Femur (tissue), 1 donor: ENCODE results near the gene CRYZL1.
"Not testable (repeated sequence)": the region's sequence is repeated elsewhere in the genome, so short reads cannot be mapped to it uniquely, and the experiment has no call there.

Experiments used
- DNase-seq: peaks from one replicate; pipeline ENCODE4 v3.0.0-alpha.2; 2017

CRYZL1 gene

GRCh38 chr21:33619726-33620125, 21.8 kb downstream of the CRYZL1 start:
- no peak for DNase-seq

GRCh38 chr21:33618407-33618806, 23.1 kb downstream of the CRYZL1 start:
- no peak for DNase-seq

DNA sequence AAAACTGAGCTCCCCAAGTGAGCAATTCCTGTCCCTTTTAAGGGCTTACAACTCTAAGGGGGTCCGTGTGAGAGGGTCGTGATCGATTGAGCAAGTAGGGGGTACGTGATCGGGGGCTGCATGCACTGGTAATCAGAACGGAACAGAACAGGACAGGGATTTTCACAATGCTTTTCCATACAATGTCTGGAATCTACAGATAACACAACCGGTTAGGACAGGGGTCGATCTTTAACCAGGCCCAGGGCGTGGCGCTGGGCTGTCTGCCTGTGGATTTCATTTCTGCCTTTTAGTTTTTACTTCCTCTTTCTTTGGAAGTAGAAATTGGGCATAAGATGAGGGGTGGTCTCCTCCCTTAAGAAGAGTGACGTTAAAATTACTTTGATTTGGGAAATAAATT, 24.0 kb downstream of the CRYZL1 start:
- not testable (repeated sequence) for DNase-seq

DNA sequence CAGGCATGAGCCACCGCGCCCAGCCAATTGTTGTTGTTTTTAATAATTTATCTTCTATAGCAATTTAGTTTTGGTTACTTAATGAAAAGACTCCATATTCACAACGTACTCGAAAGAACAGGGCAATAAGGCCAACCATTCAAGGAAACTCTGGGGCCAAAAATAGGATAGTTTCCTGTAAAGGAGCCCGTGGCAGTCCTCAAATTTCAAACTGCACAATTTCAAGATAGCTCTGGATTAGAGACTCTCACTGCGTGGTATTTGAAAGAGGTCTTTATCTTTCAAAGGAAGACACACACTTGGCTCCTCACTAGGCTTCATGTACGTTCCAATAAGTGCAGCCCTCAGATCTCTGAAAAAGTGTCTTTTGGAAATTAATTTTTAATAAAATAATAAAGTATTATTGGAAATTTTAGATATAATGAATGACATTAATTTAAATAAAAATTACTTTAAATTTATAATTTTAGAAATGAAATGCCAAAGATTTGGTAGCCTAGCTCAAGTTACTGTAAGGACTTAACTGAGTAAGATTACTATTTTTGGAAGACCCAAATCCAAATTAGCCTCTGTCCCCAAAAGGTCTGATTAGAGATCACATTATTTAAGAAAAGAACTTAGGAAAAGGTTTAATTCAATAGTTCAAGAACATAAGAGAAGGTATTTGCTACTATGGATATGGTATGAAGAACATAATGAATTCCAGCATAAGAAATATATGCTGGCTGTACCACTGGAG, 30.4 kb downstream of the CRYZL1 start:
- DNase-seq = no peak

DNA sequence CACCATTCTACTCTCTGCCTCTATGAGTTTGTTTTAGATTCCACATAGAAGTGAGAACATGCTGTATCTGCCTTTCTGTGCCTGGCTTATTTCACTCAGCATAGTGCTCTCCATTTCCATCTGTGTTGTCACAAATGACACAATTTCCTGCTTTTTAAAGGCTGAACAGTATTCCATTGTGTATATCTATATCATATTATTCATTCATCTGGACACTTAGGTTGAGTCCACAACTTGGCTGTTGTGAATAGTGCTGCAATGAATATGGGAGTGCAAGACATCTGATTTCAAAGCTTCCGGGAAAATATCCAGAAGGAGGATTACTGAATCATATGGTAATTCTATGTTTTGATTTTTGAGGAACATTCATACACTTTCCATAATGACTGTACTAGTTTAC, 33.0 kb downstream of the CRYZL1 start:
- DNase-seq = no peak

DNA sequence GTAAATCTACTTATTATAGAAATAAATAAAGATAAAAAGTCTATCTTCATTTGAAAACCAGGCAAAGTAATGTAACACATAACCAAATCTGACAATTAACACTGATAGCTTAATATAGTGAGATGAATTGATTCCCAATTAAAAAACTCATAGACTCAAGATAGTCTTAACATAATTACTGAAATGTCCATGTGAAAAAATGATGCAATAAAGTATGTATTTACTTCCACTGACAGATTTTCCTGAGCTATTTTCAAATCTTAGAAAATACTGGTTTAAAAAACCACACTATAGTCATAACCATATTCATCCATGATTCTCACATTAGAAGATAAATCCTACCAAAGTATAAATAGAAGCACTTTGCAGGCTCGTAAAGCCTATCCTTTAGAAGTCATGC, 43.5 kb downstream of the CRYZL1 start:
- DNase-seq = no peak

- peak; percentile 94 for DNase-seq
Observed at GRCh38 chr21:33588485-33589335, 52.8 kb downstream of the CRYZL1 start, which contains the start of gene DONSON. Gene DONSON (minus strand): TSS chr21:33588684. CDS start chr21:33588641, 43 bp downstream.

DNA sequence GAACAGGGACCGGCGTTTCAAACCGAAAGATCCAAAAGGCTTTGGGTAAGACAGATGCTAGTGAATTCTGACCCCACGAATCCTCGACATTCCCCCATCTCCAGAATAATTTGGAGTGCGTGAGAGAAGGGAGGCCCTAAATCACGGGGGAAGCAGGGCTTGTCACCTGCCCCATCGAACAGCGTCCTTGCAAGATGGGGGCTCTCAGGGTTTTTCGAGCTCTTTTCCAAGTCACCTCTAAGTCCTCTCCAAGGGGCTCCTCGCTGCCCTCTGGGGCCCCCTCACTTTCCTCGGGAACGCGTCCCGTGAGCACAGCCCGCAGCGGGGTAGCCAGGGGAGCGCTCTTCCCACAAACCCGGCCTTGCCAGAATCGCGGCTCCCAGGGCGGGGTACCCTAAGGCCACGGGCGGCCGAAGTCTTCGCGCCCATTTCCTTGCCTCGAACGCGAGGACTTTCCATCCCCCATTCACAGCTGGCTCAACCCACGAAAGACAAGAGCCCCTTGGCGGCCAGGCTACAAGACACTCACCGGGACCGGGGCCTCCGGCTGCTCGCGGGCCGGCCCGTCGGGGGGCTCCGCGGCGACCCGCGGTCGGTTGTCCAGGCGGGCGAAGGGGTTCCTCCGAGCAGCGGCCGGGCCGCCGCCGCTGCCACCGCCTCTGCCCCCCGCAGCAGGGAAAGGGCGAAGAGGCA, 53.6 kb downstream of the CRYZL1 start:
- peak; percentile 69 for DNase-seq

- DNase-seq = no peak
Observed at GRCh38 chr21:33586927-33587326, 54.6 kb downstream of the CRYZL1 start.

DNA sequence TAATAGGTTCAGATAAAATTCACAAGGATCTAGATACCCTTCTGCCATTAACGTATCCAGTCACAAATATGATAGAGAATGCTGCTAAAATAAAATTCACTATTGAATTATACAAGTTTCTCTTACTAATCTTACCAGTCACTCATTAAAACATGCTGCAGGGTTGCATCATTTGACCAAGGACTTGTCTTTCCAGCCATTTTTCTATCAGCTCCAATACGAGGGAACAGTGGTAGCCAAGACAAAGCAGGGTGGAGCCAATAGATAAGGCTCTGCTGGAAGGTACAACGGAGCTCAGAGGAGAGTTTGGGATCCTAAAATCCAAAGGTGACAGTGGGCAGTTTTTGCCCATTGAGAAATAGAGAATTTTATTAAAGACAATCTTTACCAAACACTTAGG, 57.1 kb downstream of the CRYZL1 start:
- no peak for DNase-seq

DNA sequence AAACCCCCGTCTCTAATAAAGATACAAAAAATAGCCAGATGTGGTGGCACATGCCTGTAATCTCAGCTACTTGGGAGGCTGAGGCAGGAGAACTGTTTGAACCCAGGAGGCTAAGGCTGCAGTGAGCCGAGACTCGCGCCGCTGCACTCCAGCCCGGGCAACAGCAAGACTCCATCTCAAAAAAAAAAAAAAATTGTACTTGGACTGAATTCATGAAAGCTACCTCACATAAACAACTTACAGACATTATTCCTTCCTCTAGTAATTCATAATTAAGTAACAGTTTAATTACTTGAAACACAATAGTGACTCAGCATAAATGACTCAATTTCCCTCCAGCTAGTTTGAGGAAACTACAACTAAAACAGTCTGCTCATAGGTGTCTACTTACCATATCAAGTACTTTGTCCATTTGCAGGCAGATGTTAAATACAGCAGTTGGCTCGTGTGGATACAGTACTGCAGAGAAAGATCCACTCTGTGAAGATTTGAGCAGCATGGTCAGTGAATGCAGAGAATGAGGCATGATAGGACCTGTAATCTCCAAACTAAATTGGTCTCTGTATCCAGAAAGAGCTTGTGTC, 62.5 kb downstream of the CRYZL1 start:
- no peak for DNase-seq

- DNase-seq = no peak
Observed at GRCh38 chr21:33578214-33578613, 63.3 kb downstream of the CRYZL1 start.

DNA sequence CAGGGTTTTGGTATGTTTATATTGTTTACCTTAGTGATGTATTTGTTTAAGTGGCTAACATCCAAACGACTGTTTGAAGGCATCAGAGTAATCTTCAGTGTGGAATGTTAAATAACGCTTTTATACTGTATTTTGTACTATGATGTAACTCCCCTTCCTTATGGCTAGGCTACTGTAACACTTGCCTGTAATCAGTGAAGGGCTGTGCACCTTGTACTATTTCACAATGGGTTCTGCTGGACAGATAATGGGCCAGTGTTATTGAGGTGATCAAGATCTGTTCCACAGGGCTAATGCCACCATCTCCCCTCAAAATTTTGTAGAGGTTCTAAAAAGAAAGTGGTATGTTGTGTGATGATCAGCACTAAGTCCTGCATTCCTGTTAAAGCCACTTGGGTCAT, 64.8 kb downstream of the CRYZL1 start:
- not testable (repeated sequence) for DNase-seq

DNA sequence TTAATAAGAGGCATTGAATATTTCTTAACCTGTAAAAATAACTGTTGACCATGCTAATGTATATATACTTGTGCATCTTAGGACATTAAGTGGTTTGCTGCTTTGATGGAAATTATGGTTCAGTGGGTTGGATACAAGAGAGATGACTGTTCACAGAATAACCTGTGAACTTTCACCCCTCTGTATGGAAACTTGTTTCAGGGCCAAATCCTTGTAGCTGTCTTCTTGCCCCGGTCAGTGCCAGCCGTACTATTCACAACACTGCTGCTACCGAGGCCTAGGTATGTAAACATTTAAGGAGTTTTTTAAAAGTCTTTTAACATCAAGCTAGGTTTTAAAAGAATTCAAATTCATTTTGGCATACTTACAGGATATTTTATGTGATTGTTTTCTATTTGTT, 69.2 kb downstream of the CRYZL1 start:
- no peak for DNase-seq

DNA sequence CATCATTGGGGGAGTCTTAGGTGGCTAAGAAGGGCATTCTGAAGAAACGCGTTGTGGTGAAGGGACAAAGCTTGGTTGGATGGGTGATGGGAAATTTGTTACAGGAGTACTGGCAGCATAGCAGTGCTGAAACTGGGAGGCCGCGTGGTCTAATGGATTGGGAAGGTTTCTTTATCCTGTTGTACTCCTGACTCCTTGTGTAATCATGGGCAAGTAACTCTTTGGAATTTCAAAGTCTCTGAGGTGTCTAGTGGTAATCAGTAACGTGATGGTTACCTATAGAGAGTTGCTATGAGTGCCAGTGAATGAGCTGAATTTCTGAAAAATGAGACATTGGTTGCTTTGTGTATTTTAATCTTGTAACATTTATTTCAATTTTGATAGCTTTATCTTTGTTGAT, 71.5 kb downstream of the CRYZL1 start:
- DNase-seq = no peak

DNA sequence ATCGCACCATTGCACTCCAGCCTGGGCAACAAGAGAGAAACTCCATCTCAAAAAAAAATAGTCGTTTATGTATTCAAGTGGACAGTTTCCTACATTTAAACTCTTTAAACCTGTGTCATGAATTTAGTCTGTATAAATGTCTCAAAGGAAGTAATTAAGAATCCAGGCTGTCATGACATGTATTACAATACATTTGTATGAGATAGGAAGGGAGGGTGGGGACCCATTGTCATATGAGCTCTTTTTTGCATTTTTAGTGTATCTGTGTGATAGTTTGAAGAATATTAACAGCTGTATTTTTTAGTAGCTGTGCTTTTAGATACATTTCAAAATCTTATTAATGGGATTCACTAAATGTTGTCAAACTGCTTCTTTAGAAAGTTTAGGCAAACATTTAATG, 73.1 kb downstream of the CRYZL1 start:
- DNase-seq = no peak

DNA sequence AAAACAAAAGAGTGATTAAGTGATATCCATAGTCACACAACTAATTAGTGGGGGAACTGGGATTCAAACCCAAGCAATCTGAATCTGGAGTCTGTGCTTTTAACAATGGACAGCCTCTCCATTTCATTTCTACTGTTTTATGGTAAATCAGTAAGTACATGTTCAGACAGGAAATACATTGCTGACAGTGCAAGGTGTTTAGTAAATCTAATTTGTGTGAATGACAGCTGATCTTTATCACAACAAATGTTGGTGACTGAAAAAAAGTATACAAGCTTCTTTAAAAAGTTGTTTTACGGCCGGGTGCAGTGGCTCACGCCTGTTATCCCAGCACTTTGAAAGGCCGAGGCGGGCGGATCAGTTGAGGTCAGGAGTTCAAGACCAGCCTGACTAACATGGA, 73.6 kb downstream of the CRYZL1 start:
- no peak for DNase-seq

DNA sequence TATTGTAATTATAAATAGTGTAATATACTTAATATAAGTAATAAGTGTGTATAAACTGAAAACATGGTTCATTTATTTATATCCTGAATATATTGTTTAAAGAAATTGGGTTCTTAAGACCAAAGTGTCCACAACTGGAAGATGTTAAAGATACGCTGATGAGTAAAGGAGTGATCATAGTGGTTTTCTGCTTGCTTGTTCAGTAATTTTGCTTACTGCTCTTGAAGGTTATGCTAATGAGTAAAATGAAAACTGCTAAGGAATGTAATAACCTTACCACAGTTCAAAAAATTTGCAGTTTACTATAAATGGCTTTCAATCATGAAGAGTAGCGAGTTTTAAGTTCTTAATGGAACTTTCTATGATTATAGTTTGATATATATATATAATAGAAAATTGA, 75.0 kb downstream of the CRYZL1 start:
- DNase-seq = no peak

GRCh38 chr21:33562389-33562788, 79.2 kb downstream of the CRYZL1 start:
- no peak for DNase-seq

- no peak for DNase-seq
Observed at GRCh38 chr21:33561373-33561772, 80.2 kb downstream of the CRYZL1 start.

GRCh38 chr21:33560965-33561364, 80.6 kb downstream of the CRYZL1 start:
- no peak for DNase-seq

- DNase-seq = no peak
Observed at GRCh38 chr21:33559813-33560212, 81.7 kb downstream of the CRYZL1 start.

DNA sequence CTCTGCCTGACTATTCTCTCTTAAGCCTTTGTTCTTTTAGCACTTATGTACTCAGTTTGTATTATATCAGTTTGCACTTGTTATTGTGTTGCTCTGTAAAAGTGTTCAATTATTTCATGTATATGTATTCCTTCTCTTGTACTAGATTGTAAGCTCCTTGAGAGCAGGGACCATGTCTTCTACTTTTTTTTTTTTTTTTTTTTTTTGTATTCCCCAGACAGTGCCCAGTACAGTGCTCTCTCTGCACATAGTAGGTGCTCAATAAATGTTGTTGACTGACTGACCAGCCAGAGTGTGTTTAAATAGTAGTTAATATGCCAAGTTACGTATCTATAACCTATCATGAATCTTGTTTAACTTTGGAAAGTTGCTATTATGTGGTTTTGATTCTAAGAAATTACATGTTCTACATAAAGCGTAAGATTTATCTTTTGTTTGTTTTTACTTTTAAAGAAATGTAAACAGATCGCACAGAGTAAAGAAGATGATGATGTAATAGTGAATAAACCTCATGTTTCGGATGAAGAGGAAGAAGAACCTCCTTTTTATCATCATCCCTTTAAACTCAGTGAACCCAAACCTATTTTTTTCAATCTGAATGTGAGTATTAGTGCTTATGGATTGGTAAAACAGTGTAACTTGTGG, 82.6 kb downstream of the CRYZL1 start:
- DNase-seq = no peak
